DMS53 treated with DMSO at 0.1 percent for 48 hours (cell line): Measurements from ENCODE around the gene HAO1.
"Not testable (repeated sequence)": the region's sequence is repeated elsewhere in the genome, so short reads cannot be mapped to it uniquely, and the experiment has no call there.

Source experiments
- DNase-seq: peaks from one replicate; lab custom pipeline; 2025; ENCODE audit not compliant: unreplicated experiment; lab: John Stamatoyannopoulos, UW

HAO1 gene

GRCh38 chr20:7858734-7859250, 81.5 kb downstream of the HAO1 start:
- DNase-seq = no peak

- no peak for DNase-seq
Observed at GRCh38 chr20:7856756-7857155, 83.5 kb downstream of the HAO1 start.

DNA sequence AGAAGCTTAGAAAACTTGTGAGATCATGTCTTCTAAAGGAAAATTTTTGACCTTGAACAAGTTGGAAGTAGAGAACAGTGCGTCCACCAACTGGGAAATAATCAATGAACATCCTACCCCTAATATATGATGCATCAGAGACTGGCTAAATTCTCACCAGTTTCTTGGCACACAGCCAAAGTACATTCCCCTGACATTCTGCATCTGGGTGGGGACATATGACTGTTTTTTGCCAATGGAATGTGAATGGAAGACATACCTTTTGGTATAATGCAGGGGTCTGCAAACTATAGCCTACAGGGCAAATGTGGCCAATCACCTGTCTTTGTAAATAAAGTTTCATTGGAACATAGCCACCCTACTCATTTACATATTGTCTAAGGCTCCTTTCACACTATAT, 84.7 kb downstream of the HAO1 start:
- no peak for DNase-seq

GRCh38 chr20:7853493-7853892, 86.8 kb downstream of the HAO1 start:
- DNase-seq = no peak

- DNase-seq = no peak
Observed at GRCh38 chr20:7850775-7851490, 89.3 kb downstream of the HAO1 start.

GRCh38 chr20:7849675-7850074, 90.6 kb downstream of the HAO1 start:
- no peak for DNase-seq

GRCh38 chr20:7848351-7848750, 91.9 kb downstream of the HAO1 start:
- DNase-seq = no peak

GRCh38 chr20:7843613-7844012, 96.6 kb downstream of the HAO1 start:
- DNase-seq = no peak

DNA sequence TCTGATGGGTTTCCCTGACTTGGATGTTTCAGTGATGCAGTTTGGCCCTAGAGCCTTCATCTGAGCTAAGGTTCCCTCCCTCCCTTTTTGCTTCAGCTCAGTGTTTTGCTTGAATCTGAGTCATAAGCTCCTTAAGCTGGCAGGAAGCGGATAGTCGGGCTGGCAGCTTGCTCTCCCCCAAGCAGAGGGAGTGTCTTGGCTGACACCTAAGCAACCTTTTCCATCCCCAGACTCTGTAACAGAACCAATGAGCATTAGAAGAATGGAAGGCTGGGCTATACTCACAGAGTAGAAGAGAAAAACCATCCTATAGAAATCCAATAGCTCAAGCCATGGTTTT, 98.3 kb downstream of the HAO1 start:
- DNase-seq = no peak

- DNase-seq = no peak
Observed at GRCh38 chr20:7841291-7841970, 98.8 kb downstream of the HAO1 start.

GRCh38 chr20:7836076-7836475, 104.2 kb downstream of the HAO1 start:
- DNase-seq = no peak

DNA sequence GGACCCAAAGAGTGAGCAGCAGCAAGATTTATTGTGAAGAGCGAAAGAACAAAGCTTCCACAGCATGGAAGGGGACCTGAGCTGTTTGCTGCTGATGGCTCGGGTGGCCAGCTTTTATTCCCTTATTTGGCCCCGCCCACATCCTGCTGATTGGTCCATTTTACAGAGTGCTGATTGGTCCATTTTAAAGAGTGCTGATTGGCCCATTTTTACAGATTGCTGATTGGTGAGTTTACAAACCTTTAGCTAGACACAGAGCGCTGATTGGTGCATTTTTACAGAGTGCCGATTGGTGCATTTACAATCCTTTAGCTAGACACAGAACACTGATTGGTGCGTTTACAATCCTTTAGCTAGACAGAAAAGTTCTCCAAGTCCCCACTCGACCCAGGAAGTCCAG, 105.8 kb downstream of the HAO1 start:
- DNase-seq = not testable (repeated sequence)
